ENCODE results near the gene SNAPC4. TPM values are rescaled to one million over a fixed set of nuclear protein-coding genes. Genes with fewer than 3 reads are reported as not detected.
A peak's percentile ranks its signal among the peaks of the same experiment; 100 is the strongest.

Gene SNAPC4
- total RNA-seq, 4 donors from 2014 or later: 6.0 to 14.5 (median 10.1) TPM

DNA sequence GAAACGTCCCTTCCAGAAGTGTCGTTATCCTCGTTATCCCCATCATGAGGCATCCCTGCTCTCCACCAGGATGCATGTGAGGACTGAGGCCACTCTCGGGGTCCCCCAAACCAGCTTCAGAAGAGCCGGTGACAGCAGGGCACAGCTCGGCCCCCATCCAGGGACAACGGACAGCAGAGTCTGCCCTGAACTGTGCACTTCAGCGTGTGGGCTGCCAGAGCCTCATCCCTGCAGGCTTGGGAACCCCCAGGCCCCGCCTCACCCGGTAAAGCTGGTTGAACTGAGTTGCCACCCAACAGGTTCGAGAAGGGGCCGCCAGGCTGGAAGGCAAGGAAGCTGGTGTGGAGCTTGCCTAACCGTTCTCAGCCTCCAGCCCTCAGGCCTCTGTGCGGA is 25.8 kb downstream of the SNAPC4 start:
- DNase-seq: no peak
- Histone ChIP-seq H3K4me1 (peaks cover 0 to 12% (median 6%) of the 10 kb centered on the region in 4 donors), H3K4me3 (no peak overlapping the region), H3K27me3 (no peaks in the 10 kb centered on the region), H3K9me3 (no peaks in the 10 kb centered on the region), H3K27ac (no peak overlapping the region), H3K36me3 (no peaks in the 10 kb centered on the region)
- no peak for TF ChIP-seq POLR2AphosphoS5 (IDR thresholded peaks at IDR 0.05)
- no peak for TF ChIP-seq EP300 (IDR thresholded peaks at IDR 0.05; ENCODE audit: low read depth)
- no peak for TF ChIP-seq POLR2A (IDR thresholded peaks at IDR 0.05)
- TF ChIP-seq, protein P1, sequence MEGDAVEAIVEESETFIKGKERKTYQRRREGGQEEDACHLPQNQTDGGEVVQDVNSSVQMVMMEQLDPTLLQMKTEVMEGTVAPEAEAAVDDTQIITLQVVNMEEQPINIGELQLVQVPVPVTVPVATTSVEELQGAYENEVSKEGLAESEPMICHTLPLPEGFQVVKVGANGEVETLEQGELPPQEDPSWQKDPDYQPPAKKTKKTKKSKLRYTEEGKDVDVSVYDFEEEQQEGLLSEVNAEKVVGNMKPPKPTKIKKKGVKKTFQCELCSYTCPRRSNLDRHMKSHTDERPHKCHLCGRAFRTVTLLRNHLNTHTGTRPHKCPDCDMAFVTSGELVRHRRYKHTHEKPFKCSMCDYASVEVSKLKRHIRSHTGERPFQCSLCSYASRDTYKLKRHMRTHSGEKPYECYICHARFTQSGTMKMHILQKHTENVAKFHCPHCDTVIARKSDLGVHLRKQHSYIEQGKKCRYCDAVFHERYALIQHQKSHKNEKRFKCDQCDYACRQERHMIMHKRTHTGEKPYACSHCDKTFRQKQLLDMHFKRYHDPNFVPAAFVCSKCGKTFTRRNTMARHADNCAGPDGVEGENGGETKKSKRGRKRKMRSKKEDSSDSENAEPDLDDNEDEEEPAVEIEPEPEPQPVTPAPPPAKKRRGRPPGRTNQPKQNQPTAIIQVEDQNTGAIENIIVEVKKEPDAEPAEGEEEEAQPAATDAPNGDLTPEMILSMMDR (IDR thresholded peaks at IDR 0.05): no peak
- in situ Hi-C loops (cut with MboI; ENCODE audit: low pct_ligation_motif_present in 1 of 4, low pct_unique_long_range_greater_than_20kb in 1 of 4, low sequenced_read_pairs in 3 of 4) (no loop called here), intact Hi-C loops (cut with DNase I; ENCODE audit: low total_unique reads) (no loop called here)
- WGBS, 2 donors (ENCODE audit: low coverage in 1 of 2): 88 to 90% methylated on average over 2 to 14 of the region's 14 CpGs

- Histone ChIP-seq H3K9me3 (no peaks in the 10 kb centered on the region), H3K4me1 (peaks cover 0 to 12% (median 6%) of the 10 kb centered on the region in 4 donors), H3K27me3 (no peaks in the 10 kb centered on the region), H3K36me3 (no peaks in the 10 kb centered on the region), H3K27ac (peak within 1 kb of the TSS; percentile 23 to 43 (median 30)), H3K4me3 (peak within 1 kb of the TSS in 2 of 4 donors; percentile 12 to 22)
- in situ Hi-C loops (cut with MboI; ENCODE audit: low pct_ligation_motif_present in 1 of 4, low pct_unique_long_range_greater_than_20kb in 1 of 4, low sequenced_read_pairs in 3 of 4): no loop called here
- TF ChIP-seq, protein P1 (IDR thresholded peaks at IDR 0.05): no peak
- TF ChIP-seq POLR2A (IDR thresholded peaks at IDR 0.05) (no peak), POLR2AphosphoS5 (IDR thresholded peaks at IDR 0.05) (no peak), EP300 (IDR thresholded peaks at IDR 0.05; ENCODE audit: low read depth) (no peak)
- WGBS, 2 donors (ENCODE audit: low coverage in 1 of 2): 47 to 62% methylated on average over 3 to 20 of the region's 27 CpGs
- peak; percentile 35 for DNase-seq
- intact Hi-C loops (cut with DNase I; ENCODE audit: low total_unique reads): no loop called here
These were observed 26.4 kb downstream of the SNAPC4 start, which contains the start of gene CARD9 for GRCh38 chr9:136373300-136374182. Gene CARD9, minus strand, starts transcription at chr9:136373669. Its CDS starts 1,591 bp downstream, at chr9:136372078.

DNA sequence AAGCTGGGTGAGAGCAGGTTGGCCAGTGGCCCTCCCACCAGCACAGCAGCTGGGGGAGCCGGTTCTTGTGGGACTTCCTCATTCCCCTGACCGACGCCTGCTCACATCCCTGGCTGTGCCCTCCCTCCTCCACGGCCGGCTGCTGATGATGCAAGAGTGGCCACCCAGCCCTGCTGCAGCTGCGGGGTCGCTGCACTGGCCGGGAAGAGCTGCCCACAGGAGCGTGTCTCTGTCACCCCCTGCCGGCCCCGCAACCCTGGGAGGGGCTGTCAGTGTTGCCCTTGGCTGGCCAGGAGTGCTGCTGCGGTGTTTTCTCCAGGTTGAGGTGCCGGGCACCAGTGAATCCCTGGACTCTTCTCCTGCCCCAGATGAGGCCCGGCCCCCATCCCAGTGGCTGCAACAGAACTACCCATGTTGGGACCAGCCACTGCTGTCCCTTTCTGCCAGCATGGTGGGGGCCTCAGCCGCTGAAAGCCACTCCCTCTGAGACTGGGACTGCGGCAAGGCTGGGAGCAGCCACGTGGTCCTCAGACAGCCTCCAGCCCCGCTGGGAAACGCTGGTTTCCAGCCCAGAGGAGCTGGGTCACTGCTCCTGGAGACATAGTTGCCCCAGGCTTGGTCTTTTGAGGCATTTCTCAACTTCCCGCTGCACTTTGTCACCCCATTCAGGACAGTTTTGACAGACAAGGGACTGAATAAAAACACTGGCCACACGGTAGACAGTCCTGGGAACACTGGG is 27.2 kb downstream of the SNAPC4 start:
- TF ChIP-seq POLR2AphosphoS5 (IDR thresholded peaks at IDR 0.05) (no peak), EP300 (IDR thresholded peaks at IDR 0.05; ENCODE audit: low read depth) (no peak), POLR2A (IDR thresholded peaks at IDR 0.05) (no peak)
- TF ChIP-seq, protein P1 (IDR thresholded peaks at IDR 0.05): no peak
- Histone ChIP-seq H3K4me1 (peaks cover 0 to 12% (median 6%) of the 10 kb centered on the region in 4 donors), H3K4me3 (peak overlapping the region in 2 of 4 donors; percentile 12 to 22), H3K27ac (peak overlapping the region; percentile 25 to 43 (median 30)), H3K27me3 (no peaks in the 10 kb centered on the region), H3K36me3 (no peaks in the 10 kb centered on the region), H3K9me3 (no peaks in the 10 kb centered on the region)
- WGBS, 2 donors (ENCODE audit: low coverage in 1 of 2): 19 to 33% methylated on average over 1 to 20 of the region's 21 CpGs
- intact Hi-C loops (cut with DNase I; ENCODE audit: low total_unique reads) (no loop called here), in situ Hi-C loops (cut with MboI; ENCODE audit: low pct_ligation_motif_present in 1 of 4, low pct_unique_long_range_greater_than_20kb in 1 of 4, low sequenced_read_pairs in 3 of 4) (no loop called here)
- peak; percentile 49 for DNase-seq

DNA sequence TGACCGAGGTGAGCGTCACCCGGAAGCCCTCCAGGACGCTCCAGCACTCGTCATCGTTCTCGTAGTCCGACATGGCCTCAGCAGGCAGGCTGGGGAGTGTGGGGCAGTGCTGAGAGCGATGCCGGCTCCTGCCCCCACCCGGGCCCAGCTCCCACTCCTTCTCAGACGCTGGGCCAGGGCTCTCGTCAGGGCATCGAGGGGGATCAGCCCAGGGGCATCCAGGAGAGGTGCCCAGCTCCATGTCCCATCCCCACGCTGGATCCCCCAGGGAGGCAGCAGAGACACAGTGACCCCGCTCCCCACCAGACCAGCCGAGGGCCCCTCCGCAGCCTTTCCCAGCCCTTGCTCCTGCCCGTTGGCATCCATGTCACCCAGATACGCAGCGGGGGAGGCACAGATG is 28.0 kb downstream of the SNAPC4 start:
- Histone ChIP-seq H3K4me1 (peaks cover 0 to 12% (median 6%) of the 10 kb centered on the region in 4 donors), H3K27me3 (no peaks in the 10 kb centered on the region), H3K36me3 (no peaks in the 10 kb centered on the region), H3K9me3 (no peaks in the 10 kb centered on the region), H3K27ac (peak overlapping the region in 2 of 4 donors; percentile 25 to 33), H3K4me3 (no peak overlapping the region)
- in situ Hi-C loops (cut with MboI; ENCODE audit: low pct_ligation_motif_present in 1 of 4, low pct_unique_long_range_greater_than_20kb in 1 of 4, low sequenced_read_pairs in 3 of 4) (no loop called here), intact Hi-C loops (cut with DNase I; ENCODE audit: low total_unique reads) (no loop called here)
- no peak for DNase-seq
- TF ChIP-seq EP300 (IDR thresholded peaks at IDR 0.05; ENCODE audit: low read depth) (no peak), POLR2AphosphoS5 (IDR thresholded peaks at IDR 0.05) (no peak), POLR2A (IDR thresholded peaks at IDR 0.05) (no peak)
- TF ChIP-seq, protein P1 (IDR thresholded peaks at IDR 0.05): no peak
- WGBS, 2 donors (ENCODE audit: low coverage in 1 of 2): 89% methylated on average over 19 of the region's 21 CpGs; no CpG with 5 or more reads in 1 of the 2 donors

All from transverse colon (tissue), 4 donors.